H54 (cell line): Measurements from ENCODE around the gene SPINK14.
A peak's percentile ranks its signal among the peaks of the same experiment; 100 is the strongest.

ENCODE experiments used
- DNase-seq: peaks from one replicate; pipeline ENCODE4 v3.0.0; 2011; ENCODE audit warnings: low spot score, mixed read lengths; ENCODE audit not compliant: insufficient read length
- FAIRE-seq: peaks from 3 replicates; lab custom pipeline; 2011; peaks lifted over from hg19 to GRCh38; lab: Jason Lieb, UNC
- POLR2A ChIP-seq: IDR thresholded peaks from 2 replicates; pipeline ENCODE4 v1.6.1; 2011; ENCODE audit warnings: low read depth, mild to moderate bottlenecking, low read length

SPINK14 gene

GRCh38 chr5:148166550-148167283, 1.6 kb upstream of the SPINK14 start:
- FAIRE-seq (no peak), DNase-seq (no peak)
- no peak for TF ChIP-seq POLR2A

GRCh38 chr5:148172377-148172776, 4.0 kb downstream of the SPINK14 start:
- DNase-seq (no peak), FAIRE-seq (no peak)

GRCh38 chr5:148176480-148176879, 8.1 kb downstream of the SPINK14 start:
- no peak for DNase-seq
- TF ChIP-seq POLR2A = no peak
- FAIRE-seq = no peak

More at GRCh38 chr5:148172377-148172776, 4.0 kb downstream of the SPINK14 start:
- TF ChIP-seq POLR2A = no peak

- TF ChIP-seq POLR2A = no peak
- no peak for FAIRE-seq
- no peak for DNase-seq
These were observed 8.9 kb downstream of the SPINK14 start for GRCh38 chr5:148177207-148177606.

- no peak for TF ChIP-seq POLR2A
- no peak for DNase-seq
- peak; percentile 79 for FAIRE-seq
These were observed 11.0 kb downstream of the SPINK14 start for GRCh38 chr5:148179234-148179824.

GRCh38 chr5:148186248-148187003, 18.1 kb downstream of the SPINK14 start:
- no peak for DNase-seq
- TF ChIP-seq POLR2A = no peak
- FAIRE-seq = peak; percentile 61

- FAIRE-seq (no peak), DNase-seq (no peak)
- no peak for TF ChIP-seq POLR2A
These were observed 22.7 kb downstream of the SPINK14 start for GRCh38 chr5:148191010-148191409.

- DNase-seq (no peak), FAIRE-seq (no peak)
- no peak for TF ChIP-seq POLR2A
These were observed 24.9 kb downstream of the SPINK14 start for GRCh38 chr5:148193202-148193601.

GRCh38 chr5:148201151-148201550, 32.8 kb downstream of the SPINK14 start:
- DNase-seq = no peak
- no peak for FAIRE-seq
- no peak for TF ChIP-seq POLR2A

- peak; percentile 33 for FAIRE-seq
- no peak for TF ChIP-seq POLR2A
- DNase-seq = no peak
These were observed 34.3 kb downstream of the SPINK14 start, which contains the start of gene SPINK6 for GRCh38 chr5:148202531-148203203. Gene SPINK6, plus strand, starts transcription at chr5:148203042. Its CDS starts 55 bp downstream, at chr5:148203097.

- TF ChIP-seq POLR2A = no peak
- FAIRE-seq = no peak
- no peak for DNase-seq
These were observed 36.9 kb downstream of the SPINK14 start for GRCh38 chr5:148205044-148205806.

- no peak for DNase-seq
- TF ChIP-seq POLR2A = no peak
- FAIRE-seq = no peak
These were observed 37.5 kb downstream of the SPINK14 start for GRCh38 chr5:148205865-148206264.

GRCh38 chr5:148206620-148207019, 38.3 kb downstream of the SPINK14 start:
- FAIRE-seq (no peak), DNase-seq (no peak)
- no peak for TF ChIP-seq POLR2A
